ENCODE results near the gene SHISA6.

Gene SHISA6

GRCh38 chr17:11511696-11512095 is 270.7 kb downstream of the SHISA6 start:
- no peak overlapping the region for H3K4me3 ChIP-seq (ENCODE audit: low read depth, low read length)

- H3K4me3 ChIP-seq (ENCODE audit: low read depth, low read length), result no peak overlapping the region
Measured at GRCh38 chr17:11514565-11514964, 273.6 kb downstream of the SHISA6 start.

GRCh38 chr17:11514981-11515680 is 274.1 kb downstream of the SHISA6 start:
- no peak overlapping the region for H3K4me3 ChIP-seq (ENCODE audit: low read depth, low read length)

GRCh38 chr17:11515901-11516300 is 274.9 kb downstream of the SHISA6 start:
- no peak overlapping the region for H3K4me3 ChIP-seq (ENCODE audit: low read depth, low read length)

DNA sequence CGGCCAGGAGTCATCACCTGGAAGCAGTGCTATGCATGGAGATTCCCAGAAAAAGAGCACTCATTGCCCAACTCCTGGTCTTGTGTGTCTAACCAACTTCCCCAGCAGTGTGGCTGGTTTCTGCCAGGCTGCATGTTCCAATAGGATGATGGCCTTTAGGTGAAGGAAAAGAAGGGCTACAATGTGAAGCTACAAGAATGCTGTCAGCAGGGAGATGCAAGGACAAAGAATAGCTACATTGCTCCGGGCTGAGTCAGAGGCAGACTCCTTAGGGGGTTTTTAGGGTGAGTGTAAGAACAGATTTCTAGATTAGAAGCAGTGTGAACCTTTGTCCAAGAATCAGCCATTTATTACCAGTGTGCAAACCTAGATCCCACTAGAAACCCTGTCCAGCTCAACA is 294.2 kb downstream of the SHISA6 start:
- no peak overlapping the region for H3K4me3 ChIP-seq (ENCODE audit: low read depth, low read length)

DNA sequence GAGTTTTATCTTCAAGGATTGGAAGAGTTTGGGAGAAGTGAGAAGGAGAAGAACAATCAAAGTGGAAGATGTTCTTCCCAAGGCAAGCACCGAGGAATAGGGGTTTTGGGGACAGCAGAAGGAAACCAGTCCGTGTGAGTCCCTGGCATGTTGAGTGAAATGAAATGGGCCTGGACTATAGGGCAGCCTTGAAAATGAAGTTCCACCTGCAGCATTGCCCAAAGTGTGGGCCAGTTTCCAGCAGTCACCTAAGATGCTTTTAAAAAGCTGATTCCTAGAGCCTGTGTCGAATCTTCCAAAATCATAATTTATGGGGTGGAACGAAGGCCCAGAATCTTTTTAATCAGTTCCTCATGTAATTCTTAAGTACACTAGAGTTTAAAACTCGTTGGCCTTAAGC is 297.4 kb downstream of the SHISA6 start:
- no peak overlapping the region for H3K4me3 ChIP-seq (ENCODE audit: low read depth, low read length)

- H3K4me3 ChIP-seq (ENCODE audit: low read depth, low read length), result no peak overlapping the region
Measured at GRCh38 chr17:11539637-11540036, 298.6 kb downstream of the SHISA6 start.

- no peak overlapping the region for H3K4me3 ChIP-seq (ENCODE audit: low read depth, low read length)
Measured at GRCh38 chr17:11545002-11545401, 304.0 kb downstream of the SHISA6 start.

DNA sequence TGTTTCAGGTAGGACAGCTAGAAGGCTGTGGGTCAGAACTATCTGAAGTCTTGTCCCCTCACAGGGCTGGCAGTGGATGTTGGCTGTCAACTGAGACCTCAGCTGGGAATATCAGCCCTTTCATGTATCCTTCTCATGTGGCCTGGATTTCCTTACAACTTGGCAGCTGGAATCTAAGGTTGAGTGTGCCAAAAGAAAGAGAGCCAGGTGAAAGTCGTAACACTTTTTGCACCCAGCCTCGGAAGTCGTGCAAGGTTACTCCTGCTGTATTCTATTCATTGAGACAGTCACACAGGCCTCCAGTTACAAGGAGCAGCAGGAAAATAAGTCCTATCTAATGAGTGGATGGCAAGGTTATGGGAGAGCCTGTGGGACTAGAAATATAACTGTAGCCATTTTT is 304.7 kb downstream of the SHISA6 start:
- H3K4me3 ChIP-seq (ENCODE audit: low read depth, low read length), result no peak overlapping the region

DNA sequence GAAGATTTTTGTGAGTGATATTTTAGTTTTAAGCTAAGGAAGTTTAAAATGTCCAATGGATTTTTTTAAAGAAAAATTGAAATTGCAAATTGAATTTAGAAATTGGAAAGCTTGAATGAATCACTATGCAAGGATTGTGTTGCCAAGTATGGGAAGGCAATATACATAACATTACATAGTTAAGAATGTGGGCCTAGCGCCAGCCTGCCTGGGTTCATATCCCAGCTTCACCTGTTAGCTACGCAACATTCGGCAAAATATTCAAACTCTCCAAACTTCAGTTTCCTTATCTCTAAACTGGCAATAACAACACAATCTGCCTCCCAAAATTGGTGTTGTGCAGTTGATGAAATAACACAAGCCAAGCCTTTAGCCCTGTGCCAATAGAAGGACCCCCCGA is 306.8 kb downstream of the SHISA6 start:
- H3K4me3 ChIP-seq (ENCODE audit: low read depth, low read length), result no peak overlapping the region

DNA sequence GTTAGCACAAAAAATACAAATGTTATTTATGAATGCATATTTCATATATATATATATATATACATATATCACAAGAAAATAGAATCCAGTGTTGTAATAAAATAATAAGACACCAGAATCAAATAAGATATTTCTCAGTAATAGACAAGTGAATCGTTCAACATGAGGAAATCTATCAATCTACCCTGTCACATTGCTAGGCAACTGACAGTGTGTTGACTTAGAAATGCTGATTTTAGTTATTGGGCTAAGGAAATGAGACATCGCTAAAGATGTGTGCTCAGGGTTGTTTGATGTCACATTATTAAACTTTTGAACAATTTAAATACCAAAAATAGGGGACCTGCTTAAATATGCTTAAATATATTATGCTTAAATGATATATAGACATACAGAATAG is 307.4 kb downstream of the SHISA6 start:
- no peak overlapping the region for H3K4me3 ChIP-seq (ENCODE audit: low read depth, low read length)

GRCh38 chr17:11550431-11550830 is 309.4 kb downstream of the SHISA6 start:
- no peak overlapping the region for H3K4me3 ChIP-seq (ENCODE audit: low read depth, low read length)

DNA sequence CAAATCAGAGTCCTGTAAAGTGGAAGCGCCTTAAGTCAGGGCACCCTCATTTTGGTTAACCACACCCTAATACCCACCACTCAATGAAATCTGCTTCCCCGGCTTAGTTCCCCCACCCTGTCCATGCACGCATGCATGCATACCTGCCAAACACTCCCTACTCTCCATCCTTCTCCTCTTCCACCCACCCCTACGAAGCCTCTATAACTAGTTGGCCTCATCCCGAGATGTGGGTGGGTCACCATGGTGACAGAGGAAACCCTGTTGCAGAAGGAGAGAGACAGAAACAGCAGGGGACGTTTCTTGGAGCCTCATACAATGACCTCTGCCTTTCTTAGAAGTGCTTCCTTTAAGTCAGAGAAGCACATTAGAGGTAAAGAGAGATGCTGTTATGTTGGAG is 310.4 kb downstream of the SHISA6 start:
- no peak overlapping the region for H3K4me3 ChIP-seq (ENCODE audit: low read depth, low read length)

- H3K4me3 ChIP-seq (ENCODE audit: low read depth, low read length), result no peak overlapping the region
Measured at GRCh38 chr17:11553135-11553534, 312.1 kb downstream of the SHISA6 start.

DNA sequence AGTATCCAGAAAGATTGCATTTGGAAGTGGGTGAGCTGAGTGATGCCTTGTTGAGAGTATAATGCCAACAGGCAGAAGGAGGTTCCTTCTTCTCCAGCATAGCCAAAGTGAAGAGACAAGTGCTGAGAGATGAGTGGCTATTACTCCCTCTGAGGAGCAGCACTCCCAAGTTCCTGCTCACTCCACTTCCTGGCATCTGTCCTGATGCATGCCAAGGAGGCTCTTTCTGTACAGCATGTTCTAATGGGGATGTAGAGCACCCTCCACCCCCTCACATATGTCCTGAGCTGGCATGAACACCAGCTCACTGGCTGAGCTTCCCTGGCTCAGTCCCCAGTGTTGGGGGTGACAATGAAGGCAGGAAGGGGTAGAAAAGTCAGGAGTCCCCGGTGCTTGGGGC is 313.0 kb downstream of the SHISA6 start:
- H3K4me3 ChIP-seq (ENCODE audit: low read depth, low read length), result no peak overlapping the region

GRCh38 chr17:11554542-11554941 is 313.5 kb downstream of the SHISA6 start:
- H3K4me3 ChIP-seq (ENCODE audit: low read depth, low read length), result no peak overlapping the region

GRCh38 chr17:11555530-11555929 is 314.5 kb downstream of the SHISA6 start:
- H3K4me3 ChIP-seq (ENCODE audit: low read depth, low read length), result no peak overlapping the region

GRCh38 chr17:11557727-11558452 is 316.9 kb downstream of the SHISA6 start:
- H3K4me3 ChIP-seq (ENCODE audit: low read depth, low read length), result no peak overlapping the region

- no peak overlapping the region for H3K4me3 ChIP-seq (ENCODE audit: low read depth, low read length)
Measured at GRCh38 chr17:11558681-11559234, 317.7 kb downstream of the SHISA6 start.

DNA sequence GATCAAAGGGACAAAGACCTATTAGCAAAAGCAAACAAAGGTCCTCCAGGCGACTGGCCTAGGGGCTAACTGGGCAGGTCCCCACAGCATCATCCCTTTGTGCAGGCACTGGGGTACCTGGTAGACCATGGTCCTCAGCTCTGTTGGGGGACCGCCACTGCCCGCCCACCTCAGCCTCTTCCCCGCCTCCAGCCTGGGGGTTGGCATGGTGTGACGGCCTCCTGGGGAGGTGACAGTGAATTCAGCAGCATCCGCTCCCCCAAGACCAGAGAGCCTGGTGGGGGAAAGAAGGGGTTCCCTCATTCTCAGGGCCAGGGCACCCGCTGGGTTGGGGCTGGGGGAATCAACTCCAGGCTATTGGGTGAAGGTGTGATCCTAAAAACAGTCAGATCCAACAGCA is 318.6 kb downstream of the SHISA6 start:
- H3K4me3 ChIP-seq (ENCODE audit: low read depth, low read length), result no peak overlapping the region

DNA sequence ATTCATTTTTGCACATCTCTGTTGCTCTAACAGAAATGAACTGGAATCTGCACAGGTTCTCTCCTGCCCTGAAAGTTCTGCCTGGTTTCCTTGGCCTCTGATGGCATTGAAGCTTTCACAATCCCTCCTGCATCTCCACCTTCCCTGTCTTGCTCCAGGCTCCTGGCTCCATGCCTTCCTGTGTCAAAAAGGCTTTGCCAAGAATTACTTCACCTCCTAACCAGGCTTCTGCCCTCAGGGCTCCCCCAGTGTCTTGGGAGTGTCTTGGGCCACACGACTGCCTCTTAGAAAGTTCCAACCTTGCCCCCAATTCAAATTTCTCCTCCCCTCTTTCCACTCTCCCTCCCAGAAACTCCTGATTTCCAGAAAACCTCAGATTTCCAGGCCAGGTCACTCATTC is 320.3 kb downstream of the SHISA6 start:
- H3K4me3 ChIP-seq (ENCODE audit: low read depth, low read length), result no peak overlapping the region

- no peak overlapping the region for H3K4me3 ChIP-seq (ENCODE audit: low read depth, low read length)
Measured at GRCh38 chr17:11561702-11562101, 320.7 kb downstream of the SHISA6 start.

Data from iPS-11a (cell line).